ENCODE data around the gene PRPF40A.

GRCh38 chr2:152716805-152717227 lies 445 bp downstream of the PRPF40A start:
- TF ChIP-seq SIN3A (IDR thresholded peaks at IDR 0.05; ENCODE audit: borderline replicate concordance, insufficient read depth, low read length) (no peak), REST (IDR thresholded peaks at IDR 0.05; ENCODE audit: insufficient read depth in 1 of 2, low read depth in 2 of 2, low read length in 2 of 2) (no peak)
